Skin epidermis (tissue), 12 donors: ENCODE measurements around the gene NOTCH2.

Source experiments
- H3K27ac ChIP-seq, 21 experiments: fragments of 200-600 bp; sonication (generic) in 11 of 21; one replicate each; pipeline ENCODE4 v1.5.0; 2020; ENCODE audit warnings: mild to moderate bottlenecking in 3 of 21, inconsistent platforms in 2 of 21, moderate library complexity in 2 of 21
- H3K4me3 ChIP-seq, 7 experiments: fragments of 200-600 bp; sonication (generic) in 2 of 7; one replicate each; pipeline ENCODE4 v1.5.0; 2020; ENCODE audit warnings: inconsistent platforms in 2 of 7, mild to moderate bottlenecking in 2 of 7, moderate library complexity in 1 of 7

Gene NOTCH2

DNA sequence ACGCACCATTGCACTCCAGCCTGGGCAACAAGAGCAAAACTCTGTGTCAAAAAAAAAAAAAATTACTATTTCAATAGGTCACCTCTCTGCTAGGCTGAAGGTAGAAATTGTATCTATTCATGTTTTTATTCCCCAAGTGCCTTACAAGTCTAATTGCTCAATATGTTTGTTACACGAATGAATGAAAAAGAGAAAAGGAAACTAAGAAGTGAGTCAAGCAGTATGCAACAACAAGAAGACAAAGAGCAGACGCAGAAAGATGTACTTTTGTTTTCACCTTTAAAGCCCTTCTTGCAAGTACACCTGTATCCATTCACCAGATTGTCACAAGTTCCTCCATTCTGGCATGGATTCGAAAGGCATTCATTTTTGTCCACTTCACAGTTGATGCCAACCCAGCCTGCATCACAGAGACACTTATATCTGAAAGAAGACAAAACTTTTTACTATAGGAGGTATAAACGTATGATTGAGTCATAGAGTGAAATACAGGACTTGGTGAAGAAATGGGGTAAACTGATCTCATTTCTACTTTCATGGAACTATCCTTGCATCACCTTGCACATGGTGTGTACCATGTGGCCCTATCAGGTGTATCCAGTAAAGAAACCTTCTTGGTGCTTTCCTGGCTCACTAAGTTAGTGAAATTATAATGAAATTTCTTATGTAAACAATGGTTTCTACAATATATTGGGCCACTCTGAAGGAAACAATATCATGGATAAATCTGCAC lies 116.0 kb downstream of the NOTCH2 start:
- H3K27ac ChIP-seq, result no peak overlapping the region
- H3K4me3 ChIP-seq, result no peak overlapping the region

- Histone ChIP-seq H3K27ac (no peak overlapping the region), H3K4me3 (no peak overlapping the region)
These were observed 117.0 kb downstream of the NOTCH2 start for GRCh38 chr1:119952496-119952895.

GRCh38 chr1:119948342-119949214 lies 120.9 kb downstream of the NOTCH2 start:
- H3K27ac ChIP-seq, result no peak overlapping the region
- H3K4me3 ChIP-seq, result no peak overlapping the region

- H3K27ac ChIP-seq, result no peak overlapping the region
- H3K4me3 ChIP-seq, result no peak overlapping the region
These were observed 122.0 kb downstream of the NOTCH2 start for GRCh38 chr1:119947468-119947867.

GRCh38 chr1:119946724-119947123 lies 122.7 kb downstream of the NOTCH2 start:
- Histone ChIP-seq H3K4me3 (no peak overlapping the region), H3K27ac (no peak overlapping the region)

DNA sequence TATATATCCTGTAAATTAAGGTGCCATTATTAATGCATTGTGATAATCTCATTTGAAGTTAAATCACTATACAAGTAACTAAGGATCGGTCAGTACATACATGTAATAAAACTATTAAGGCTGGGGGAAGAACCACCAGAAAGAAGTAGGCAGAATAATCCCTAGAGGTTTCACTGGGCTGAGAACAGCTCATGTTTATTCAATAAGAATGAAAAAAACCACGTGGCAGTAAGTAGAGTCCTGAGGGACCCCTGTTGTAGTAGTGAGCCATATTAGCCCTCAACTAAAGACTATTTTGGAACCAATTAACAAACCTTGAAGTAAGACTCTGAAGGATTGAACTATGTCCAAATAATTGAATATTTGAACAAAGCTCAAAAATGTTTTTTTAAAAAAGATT lies 126.2 kb downstream of the NOTCH2 start:
- H3K27ac ChIP-seq, result no peak overlapping the region
- no peak overlapping the region for H3K4me3 ChIP-seq

GRCh38 chr1:119941392-119941791 lies 128.1 kb downstream of the NOTCH2 start:
- Histone ChIP-seq H3K27ac (no peak overlapping the region), H3K4me3 (no peak overlapping the region)

DNA sequence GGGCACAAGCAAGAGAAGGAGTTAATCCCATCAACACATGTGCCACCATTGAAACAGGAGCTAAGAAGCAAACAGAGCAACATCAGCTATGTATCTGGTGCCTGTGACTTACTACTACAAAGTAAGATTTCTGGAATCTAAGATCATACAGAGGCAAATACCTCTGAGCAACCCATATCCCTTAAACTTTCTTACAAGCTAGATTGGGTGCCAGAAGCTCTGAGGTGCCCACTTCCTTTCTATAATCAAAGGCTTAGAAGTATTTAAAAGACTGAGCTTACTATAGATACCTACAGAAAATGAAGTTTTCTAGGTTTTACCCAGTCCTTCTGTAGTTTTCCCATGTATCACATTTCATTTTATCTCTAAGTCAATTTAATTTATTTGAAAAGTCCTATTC lies 128.8 kb downstream of the NOTCH2 start:
- Histone ChIP-seq H3K27ac (no peak overlapping the region), H3K4me3 (no peak overlapping the region)

GRCh38 chr1:119937198-119937597 lies 132.3 kb downstream of the NOTCH2 start:
- Histone ChIP-seq H3K4me3 (no peak overlapping the region), H3K27ac (no peak overlapping the region)

DNA sequence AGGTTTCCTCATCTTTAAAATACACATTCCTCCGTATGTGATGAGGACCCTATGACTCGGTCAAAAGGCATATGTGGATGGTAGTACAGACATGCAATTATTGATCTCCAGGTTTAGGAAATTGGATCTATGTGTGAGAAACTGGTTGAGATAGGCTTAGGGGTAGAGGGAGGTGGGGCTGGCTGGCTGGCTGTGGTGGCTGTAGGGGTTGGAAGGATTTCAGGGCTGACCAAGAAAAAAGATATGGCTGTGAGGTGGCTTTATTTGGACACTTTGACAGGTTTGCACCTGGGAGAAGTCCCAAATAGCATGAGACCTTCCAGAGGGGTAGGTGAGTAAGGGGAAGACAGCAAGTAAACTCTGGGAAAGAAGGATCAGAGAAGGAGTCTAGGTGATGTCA lies 133.5 kb downstream of the NOTCH2 start:
- Histone ChIP-seq H3K27ac (no peak overlapping the region), H3K4me3 (no peak overlapping the region)

GRCh38 chr1:119935373-119935772 lies 134.1 kb downstream of the NOTCH2 start:
- Histone ChIP-seq H3K27ac (no peak overlapping the region), H3K4me3 (no peak overlapping the region)

- Histone ChIP-seq H3K27ac (no peak overlapping the region), H3K4me3 (no peak overlapping the region)
These were observed 136.1 kb downstream of the NOTCH2 start for GRCh38 chr1:119933397-119933796.

DNA sequence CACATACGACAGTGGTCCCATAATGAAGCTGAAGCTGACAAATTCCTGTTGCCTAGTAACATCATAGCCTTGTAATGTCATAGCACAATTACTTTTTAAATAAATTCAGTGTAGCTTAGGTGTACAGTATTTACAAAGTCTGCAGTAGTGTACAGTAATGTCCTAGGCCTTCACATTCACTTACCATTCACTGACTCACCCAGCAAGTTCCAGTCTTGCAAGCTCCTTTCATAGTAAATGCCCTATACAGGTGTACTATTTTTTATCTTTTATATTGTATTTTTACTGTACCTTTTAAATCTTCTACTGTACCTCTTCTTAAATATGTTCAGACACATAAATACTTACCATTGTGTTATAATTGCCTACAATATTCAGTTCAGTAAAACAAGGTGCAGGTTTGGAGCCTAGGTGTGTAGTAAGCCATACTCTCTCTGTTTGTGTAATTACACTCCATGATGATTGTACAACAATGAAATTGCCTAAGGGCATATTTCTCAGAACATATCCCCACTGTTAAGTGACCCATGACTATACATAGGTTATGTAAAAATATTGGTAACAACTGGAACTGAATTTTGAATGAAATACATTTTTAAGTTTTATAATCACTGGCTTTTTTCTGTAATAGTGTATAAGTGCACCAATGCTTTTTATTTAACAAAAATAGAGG lies 139.7 kb downstream of the NOTCH2 start:
- Histone ChIP-seq H3K27ac (no peak overlapping the region), H3K4me3 (no peak overlapping the region)

- no peak overlapping the region for H3K4me3 ChIP-seq
These were observed 142.9 kb downstream of the NOTCH2 start for GRCh38 chr1:119926553-119926952.

GRCh38 chr1:119924948-119925898 lies 144.2 kb downstream of the NOTCH2 start:
- Histone ChIP-seq H3K27ac (no peak overlapping the region), H3K4me3 (no peak overlapping the region)

More at GRCh38 chr1:119926553-119926952, 142.9 kb downstream of the NOTCH2 start:
- no peak overlapping the region for H3K27ac ChIP-seq

DNA sequence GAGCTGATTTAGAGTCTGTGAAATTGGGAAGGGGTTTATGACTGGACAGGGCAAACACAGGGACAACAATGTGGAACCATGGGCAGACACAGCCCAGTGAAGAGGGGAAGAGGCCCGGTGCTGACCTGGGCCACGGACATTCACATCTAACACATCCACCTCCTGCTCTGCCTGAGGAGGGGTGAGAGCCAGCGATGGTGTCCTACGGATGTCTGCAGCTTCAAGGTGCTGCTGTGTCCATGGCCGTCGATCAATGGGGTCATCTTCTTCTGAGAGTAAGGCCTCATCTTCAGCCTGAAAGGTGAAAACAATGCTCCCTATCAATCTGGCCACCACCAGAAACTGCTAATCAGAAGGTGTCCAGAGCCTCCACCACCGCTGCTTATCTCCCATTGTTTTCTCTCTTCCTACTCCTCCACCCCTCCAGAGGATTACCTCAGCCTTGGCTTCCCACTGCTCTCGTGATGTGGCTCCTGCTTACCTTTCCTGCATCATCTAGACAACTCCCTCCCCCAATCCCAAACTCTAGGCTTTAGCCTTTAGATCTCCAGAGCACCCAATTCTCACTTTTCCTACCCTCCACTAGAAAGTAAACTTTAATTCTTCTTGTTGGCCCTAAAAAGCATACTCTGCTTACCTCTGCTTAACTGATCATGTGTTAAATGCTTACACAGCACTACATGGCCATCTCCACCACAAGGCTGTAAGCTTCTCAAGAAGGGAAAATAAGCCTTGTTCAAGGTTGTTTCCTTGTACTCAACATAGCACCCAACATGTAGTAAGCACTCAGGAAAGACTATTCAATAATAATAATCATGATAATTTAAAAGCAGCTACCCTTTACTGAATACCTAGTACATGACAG lies 149.1 kb downstream of the NOTCH2 start:
- H3K4me3 ChIP-seq, result no peak overlapping the region
- H3K27ac ChIP-seq, result no peak overlapping the region

DNA sequence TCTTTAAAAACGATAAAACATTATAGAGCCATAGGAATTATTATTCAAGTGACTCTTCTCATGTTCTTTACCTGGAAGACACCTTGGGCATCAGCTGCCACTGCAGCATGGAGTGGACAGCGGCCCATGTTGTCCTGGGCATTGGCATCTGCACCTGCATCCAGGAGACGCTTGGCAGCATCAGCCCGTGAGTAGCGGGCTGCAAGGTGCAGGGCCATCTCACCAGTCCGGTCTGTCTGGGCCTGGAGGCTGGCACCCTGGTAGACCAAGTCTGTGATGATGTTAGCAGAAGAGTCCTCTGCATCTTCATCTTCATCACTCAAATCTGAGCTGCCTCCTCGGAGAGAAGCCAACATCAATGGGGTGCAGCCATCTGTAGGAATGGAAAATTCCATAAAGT lies 150.2 kb downstream of the NOTCH2 start:
- H3K27ac ChIP-seq, result no peak overlapping the region

GRCh38 chr1:119918301-119918700 lies 151.2 kb downstream of the NOTCH2 start:
- no peak overlapping the region for H3K27ac ChIP-seq
- H3K4me3 ChIP-seq, result no peak overlapping the region

More for the DNA sequence above, 150.2 kb downstream of the NOTCH2 start:
- no peak overlapping the region for H3K4me3 ChIP-seq
